ENCODE measurements around the gene SNRNP25. TPM values are rescaled to one million over a fixed set of nuclear protein-coding genes. Genes with fewer than 3 reads are reported as not detected.

SNRNP25 gene
- total and polyA plus RNA-seq, 2 experiments from 2014 or later, result 12.1 to 31.5 TPM

- Histone ChIP-seq H3K4me1 (ENCODE audit: insufficient read depth) (no peaks in the 10 kb centered on the region), H3K9ac (no peak overlapping the region), H3K27me3 (replicated peaks; ENCODE audit: insufficient read depth) (no peaks in the 10 kb centered on the region), H3K79me2 (ENCODE audit: insufficient read depth) (peaks cover 3% of the 10 kb centered on the region; the same call in 1 of the 2 replicates), H2AFZ (no peak overlapping the region), H3K9me3 (ENCODE audit: low read depth) (no peaks in the 10 kb centered on the region), H3K36me3 (ENCODE audit: low read depth) (no peaks in the 10 kb centered on the region; the same call in 1 of the 2 replicates), H4K20me1 (ENCODE audit: insufficient read depth) (no peaks in the 10 kb centered on the region), H3K27ac (no peak overlapping the region), H3K4me2 (ENCODE audit: unreplicated experiment) (no peak overlapping the region), H3K4me3 (no peak overlapping the region), H3K9me2 (ENCODE audit: insufficient read depth) (no peaks in the 10 kb centered on the region), H3F3A (ENCODE audit: insufficient read depth) (0 out of 2 replicates have a peak, but pooled peaks cover 5% of the 10 kb centered on the region)
- DNase-seq, result no peak
- WGBS, 2 experiments (ENCODE audit: low coverage in 1 of 2, low lambda C conversion rate in 2 of 2, missing lambda C conversion rate in 2 of 2), result 50 to 64% methylated on average over 9 of the region's 9 CpGs
- TF ChIP-seq EZH2 (IDR thresholded peaks at IDR 0.05; ENCODE audit: insufficient read depth, poor library complexity, severe bottlenecking) (no peak), EZH2phosphoT487 (IDR thresholded peaks at IDR 0.05; ENCODE audit: insufficient read depth, low read depth) (no peak)
- in situ Hi-C loops (cut with MboI), result no loop called here
Observed at GRCh38 chr16:91484-91883, 37.9 kb downstream of the SNRNP25 start.

- no peaks in the 10 kb centered on the region for H3K79me2 ChIP-seq (ENCODE audit: insufficient read depth)
- no peaks in the 10 kb centered on the region for H4K20me1 ChIP-seq (ENCODE audit: insufficient read depth)
- no peak overlapping the region for H3K9ac ChIP-seq
- no peak for DNase-seq
- 0 out of 2 replicates have a peak, but pooled peaks cover 5% of the 10 kb centered on the region for H3F3A ChIP-seq (ENCODE audit: insufficient read depth)
- no peaks in the 10 kb centered on the region for H3K9me3 ChIP-seq (ENCODE audit: low read depth)
- no peaks in the 10 kb centered on the region; the same call in 1 of the 2 replicates for H3K36me3 ChIP-seq (ENCODE audit: low read depth)
- no peak overlapping the region for H3K4me2 ChIP-seq (ENCODE audit: unreplicated experiment)
- H3K4me3 ChIP-seq, result no peak overlapping the region
- WGBS, 2 experiments (ENCODE audit: low coverage in 1 of 2, low lambda C conversion rate in 2 of 2, missing lambda C conversion rate in 2 of 2), result 81% methylated on average over 15 of the region's 15 CpGs
- no peaks in the 10 kb centered on the region for H3K9me2 ChIP-seq (ENCODE audit: insufficient read depth)
- in situ Hi-C loops (cut with MboI), result no loop called here
- H3K4me1 ChIP-seq (ENCODE audit: insufficient read depth), result 0 out of 2 replicates have a peak, but pooled peaks cover 5% of the 10 kb centered on the region
- no peak for TF ChIP-seq EZH2 (IDR thresholded peaks at IDR 0.05; ENCODE audit: insufficient read depth, poor library complexity, severe bottlenecking)
- TF ChIP-seq EZH2phosphoT487 (IDR thresholded peaks at IDR 0.05; ENCODE audit: insufficient read depth, low read depth), result no peak
- no peak overlapping the region for H3K27ac ChIP-seq
- no peaks in the 10 kb centered on the region for H3K27me3 ChIP-seq (replicated peaks; ENCODE audit: insufficient read depth)
- H2AFZ ChIP-seq, result no peak overlapping the region
Observed at GRCh38 chr16:92431-93339, 39.1 kb downstream of the SNRNP25 start.

- WGBS, 2 experiments (ENCODE audit: low coverage in 1 of 2, low lambda C conversion rate in 2 of 2, missing lambda C conversion rate in 2 of 2), result 93 to 98% methylated on average over 5 of the region's 5 CpGs
Observed at GRCh38 chr16:94918-95265, 41.3 kb downstream of the SNRNP25 start.

GRCh38 chr16:96935-97381 lies 43.3 kb downstream of the SNRNP25 start:
- H3K27ac ChIP-seq, result no peak overlapping the region
- H3K36me3 ChIP-seq (ENCODE audit: low read depth), result no peaks in the 10 kb centered on the region; the same call in 1 of the 2 replicates
- in situ Hi-C loops (cut with MboI), result no loop called here
- no peak overlapping the region for H3K4me3 ChIP-seq
- no peak overlapping the region for H3K4me2 ChIP-seq (ENCODE audit: unreplicated experiment)
- H3F3A ChIP-seq (ENCODE audit: insufficient read depth), result 0 out of 2 replicates have a peak, but pooled peaks cover 5% of the 10 kb centered on the region
- 0 out of 2 replicates have a peak, but pooled peaks cover 5% of the 10 kb centered on the region for H3K4me1 ChIP-seq (ENCODE audit: insufficient read depth)
- WGBS, 2 experiments (ENCODE audit: low coverage in 1 of 2, low lambda C conversion rate in 2 of 2, missing lambda C conversion rate in 2 of 2), result 2% methylated on average over 11 of the region's 11 CpGs
- H4K20me1 ChIP-seq (ENCODE audit: insufficient read depth), result no peaks in the 10 kb centered on the region
- H3K9ac ChIP-seq, result no peak overlapping the region
- no peak overlapping the region for H2AFZ ChIP-seq
- no peaks in the 10 kb centered on the region for H3K79me2 ChIP-seq (ENCODE audit: insufficient read depth)
- no peaks in the 10 kb centered on the region for H3K9me2 ChIP-seq (ENCODE audit: insufficient read depth)
- H3K9me3 ChIP-seq (ENCODE audit: low read depth), result no peaks in the 10 kb centered on the region
- TF ChIP-seq EZH2 (IDR thresholded peaks at IDR 0.05; ENCODE audit: insufficient read depth, poor library complexity, severe bottlenecking), result no peak
- TF ChIP-seq EZH2phosphoT487 (IDR thresholded peaks at IDR 0.05; ENCODE audit: insufficient read depth, low read depth), result no peak
- DNase-seq, result peak; percentile 96
- H3K27me3 ChIP-seq (replicated peaks; ENCODE audit: insufficient read depth), result no peaks in the 10 kb centered on the region

More at GRCh38 chr16:94918-95265, 41.3 kb downstream of the SNRNP25 start:
- no peaks in the 10 kb centered on the region for H3K9me3 ChIP-seq (ENCODE audit: low read depth)
- H4K20me1 ChIP-seq (ENCODE audit: insufficient read depth), result no peaks in the 10 kb centered on the region
- DNase-seq, result no peak
- 0 out of 2 replicates have a peak, but pooled peaks cover 5% of the 10 kb centered on the region for H3F3A ChIP-seq (ENCODE audit: insufficient read depth)
- H3K27ac ChIP-seq, result no peak overlapping the region
- no peaks in the 10 kb centered on the region; the same call in 1 of the 2 replicates for H3K36me3 ChIP-seq (ENCODE audit: low read depth)
- no peaks in the 10 kb centered on the region for H3K27me3 ChIP-seq (replicated peaks; ENCODE audit: insufficient read depth)
- 0 out of 2 replicates have a peak, but pooled peaks cover 5% of the 10 kb centered on the region for H3K4me1 ChIP-seq (ENCODE audit: insufficient read depth)
- H3K9me2 ChIP-seq (ENCODE audit: insufficient read depth), result no peaks in the 10 kb centered on the region
- no peak for TF ChIP-seq EZH2phosphoT487 (IDR thresholded peaks at IDR 0.05; ENCODE audit: insufficient read depth, low read depth)
- no peak for TF ChIP-seq EZH2 (IDR thresholded peaks at IDR 0.05; ENCODE audit: insufficient read depth, poor library complexity, severe bottlenecking)
- in situ Hi-C loops (cut with MboI), result no loop called here
- no peak overlapping the region for H3K4me2 ChIP-seq (ENCODE audit: unreplicated experiment)
- no peak overlapping the region for H3K4me3 ChIP-seq
- H3K9ac ChIP-seq, result no peak overlapping the region
- H2AFZ ChIP-seq, result no peak overlapping the region
- H3K79me2 ChIP-seq (ENCODE audit: insufficient read depth), result no peaks in the 10 kb centered on the region
